ENCODE data around the gene MS4A6E. TPM values are rescaled to one million over a fixed set of nuclear protein-coding genes. Genes with fewer than 3 reads are reported as not detected.

Gene MS4A6E
- total and polyA plus RNA-seq, 2 of the 8 experiments (the other 6 are each of a cell fraction or from before 2014, with no cell fraction given), result not detected

DNA sequence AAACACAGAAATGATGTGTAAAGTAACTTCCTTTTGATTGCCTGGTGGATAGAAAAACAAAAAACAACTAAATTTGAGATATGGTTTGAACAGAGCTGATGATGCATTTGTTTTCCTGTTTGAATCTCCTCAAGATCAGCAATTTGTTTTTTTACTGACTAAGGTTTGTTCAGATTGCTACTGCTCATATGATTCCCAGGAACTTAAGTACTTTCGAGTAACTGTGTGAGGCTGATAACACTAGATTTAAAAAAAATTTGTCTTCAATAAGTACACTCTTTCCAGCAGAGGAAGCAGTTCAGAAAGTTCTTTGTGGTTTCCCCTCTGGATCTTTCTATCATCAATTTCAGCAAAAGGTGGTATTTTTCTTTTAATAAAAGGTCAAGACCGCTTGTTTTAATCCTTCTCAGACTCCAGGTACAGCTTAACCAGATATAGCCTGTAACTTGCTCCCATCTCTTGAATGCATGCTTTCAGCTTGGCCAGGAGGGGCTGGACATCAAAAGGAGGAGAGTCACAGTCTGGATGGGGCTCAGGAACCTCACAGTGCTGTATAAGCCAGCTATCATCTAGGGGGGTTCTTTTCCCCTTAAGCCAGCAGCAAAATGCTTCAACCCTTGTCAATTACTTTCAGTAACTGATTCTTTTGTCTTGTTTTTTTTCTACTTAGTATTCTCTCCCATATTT lies 12.3 kb upstream of the MS4A6E start:
- Histone ChIP-seq H3K9ac (replicated peaks in 1 of 4; ENCODE audit: extremely low read depth in 1 of 4, low read depth in 3 of 4, low read length in 3 of 4) (no peak overlapping the region), H3K36me3 (ENCODE audit: control insufficient read depth in 2 of 4, insufficient read depth in 4 of 4, low read length in 3 of 4) (no peaks in the 10 kb centered on the region), H3K9me3 (ENCODE audit: insufficient read depth in 2 of 2, low read depth in 1 of 2, low read length in 1 of 2) (no peaks in the 10 kb centered on the region), H2BK120ac (replicated peaks; ENCODE audit: low read depth, low read length) (no peak overlapping the region), H3K23me2 (ENCODE audit: low read depth, low read length) (no peaks in the 10 kb centered on the region), H3K14ac (ENCODE audit: insufficient read length) (no peak overlapping the region), H2BK15ac (ENCODE audit: low read length) (no peak overlapping the region), H2BK5ac (ENCODE audit: low read depth, low read length) (no peak overlapping the region), H2AK5ac (ENCODE audit: low read depth, low read length) (no peak overlapping the region), H2BK12ac (ENCODE audit: low read depth, low read length) (no peak overlapping the region), H4K8ac (ENCODE audit: extremely low read depth, insufficient read depth, low read length) (no peak overlapping the region), H4K5ac (ENCODE audit: insufficient read length, low read depth, low read length) (no peak overlapping the region), H4K20me1 (replicated peaks in 1 of 2; ENCODE audit: control insufficient read depth in 1 of 2, insufficient read depth in 2 of 2, low read length in 2 of 2) (no peaks in the 10 kb centered on the region), H3K56ac (replicated peaks; ENCODE audit: insufficient read length, low read depth, low read length) (no peak overlapping the region), H3K4ac (replicated peaks; ENCODE audit: insufficient read length, low read depth, low read length) (no peak overlapping the region), H3K79me1 (ENCODE audit: low read depth, low read length) (no peaks in the 10 kb centered on the region), H3K79me2 (ENCODE audit: control insufficient read depth in 1 of 2, insufficient read depth in 2 of 2, low read length in 2 of 2) (no peaks in the 10 kb centered on the region), H3K4me3 (ENCODE audit: extremely low read depth in 1 of 4, insufficient read depth in 2 of 4, low read depth in 3 of 4, low read length in 4 of 4) (no peak overlapping the region), H3K4me2 (ENCODE audit: insufficient read depth in 1 of 2, low read depth in 2 of 2, low read length in 2 of 2) (no peak overlapping the region), H3K4me1 (replicated peaks in 1 of 4; ENCODE audit: control insufficient read depth in 3 of 4, insufficient read depth in 4 of 4, low read length in 3 of 4) (no peaks in the 10 kb centered on the region), H2AFZ (ENCODE audit: low read length) (peak overlapping the region; percentile 77; the same call in 1 of the 2 replicates), H4K91ac (replicated peaks; ENCODE audit: insufficient read length, low read length) (no peak overlapping the region), H3K27ac (ENCODE audit: low read depth, low read length) (no peak overlapping the region), H3K27me3 (replicated peaks in 1 of 4; ENCODE audit: control insufficient read depth in 3 of 4, extremely low read depth in 1 of 4, insufficient read depth in 3 of 4, low read length in 3 of 4) (no peaks in the 10 kb centered on the region), H2BK20ac (ENCODE audit: low read length) (no peak overlapping the region), H3K23ac (ENCODE audit: insufficient read length) (no peak overlapping the region), H3K18ac (ENCODE audit: extremely low read depth, low read length) (no peak overlapping the region)
- no peak for TF ChIP-seq BCL11A (IDR thresholded peaks at IDR 0.05; ENCODE audit: low read depth in 2 of 2, low read length in 2 of 2)
- no peak for TF ChIP-seq SIX5 (IDR thresholded peaks at IDR 0.05; ENCODE audit: low read depth, low read length)
- TF ChIP-seq CEBPB (IDR thresholded peaks at IDR 0.05; ENCODE audit: low read depth, low read length), result no peak
- no peak for TF ChIP-seq TCF12 (IDR thresholded peaks at IDR 0.05; ENCODE audit: low read depth, low read length)
- TF ChIP-seq YY1 (IDR thresholded peaks at IDR 0.05; ENCODE audit: low read depth, low read length), result no peak
- TF ChIP-seq TEAD4 (IDR thresholded peaks at IDR 0.05; ENCODE audit: low read depth, low read length), result no peak
- TF ChIP-seq POLR2A (IDR thresholded peaks at IDR 0.05; ENCODE audit: control extremely low read depth in 1 of 2, low read depth in 2 of 2, low read length in 2 of 2), result no peak
- TF ChIP-seq, protein P1, sequence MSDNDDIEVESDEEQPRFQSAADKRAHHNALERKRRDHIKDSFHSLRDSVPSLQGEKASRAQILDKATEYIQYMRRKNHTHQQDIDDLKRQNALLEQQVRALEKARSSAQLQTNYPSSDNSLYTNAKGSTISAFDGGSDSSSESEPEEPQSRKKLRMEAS (IDR thresholded peaks at IDR 0.05), result no peak
- 96% methylated on average over 2 of the region's 2 CpGs; no CpG with 5 or more reads in 1 of the 2 experiments for WGBS, 2 experiments (ENCODE audit: extremely low coverage in 1 of 2, insufficient coverage in 1 of 2, insufficient read length in 1 of 2, insufficient replicate concordance in 2 of 2, low coverage in 1 of 2, low lambda C conversion rate in 2 of 2, missing lambda C conversion rate in 1 of 2)
- ChIA-PET POLR2A (ENCODE audit: partially characterized antibody) (no interaction called here), CTCF (ENCODE audit: partially characterized antibody) (interaction anchor here (1.9 to 2.5 kb wide), 2 partner anchors 30 to 33 kb away, joined by 4 to 10 read pairs; no protein-coding TSS in a partner anchor)
- DNase-seq (ENCODE audit: low read depth in 1 of 2, low spot score in 2 of 2) (no peak), FAIRE-seq (no peak)

Measured in H1 (cell line).